AG09309 (cell line): ENCODE results near the gene B2M.
"Not testable (repeated sequence)": the region's sequence is repeated elsewhere in the genome, so short reads cannot be mapped to it uniquely, and the experiment has no call there.

Experiments used
- DNase-seq: peaks from one replicate; pipeline ENCODE4 v3.0.0-alpha.2; 2010; ENCODE audit warnings: low read depth
- H3K4me3 ChIP-seq: 2 replicates; pipeline ENCODE4 v1.5.1; 2011; ENCODE audit warnings: mild to moderate bottlenecking, low read depth, low read length, moderate library complexity; ENCODE audit not compliant: control insufficient read depth
- CTCF ChIP-seq: IDR thresholded peaks from 2 replicates; pipeline ENCODE4 v1.5.1; 2011; ENCODE audit warnings: mild to moderate bottlenecking, low read depth, low read length, inconsistent platforms; ENCODE audit not compliant: insufficient read depth, control insufficient read depth; ENCODE audit errors: missing control alignments

Gene B2M

GRCh38 chr15:44718180-44718926 lies 7.0 kb downstream of the B2M start:
- no peak for DNase-seq
- TF ChIP-seq CTCF = no peak
- no peak overlapping the region for H3K4me3 ChIP-seq

GRCh38 chr15:44718927-44719292 lies 7.6 kb downstream of the B2M start:
- no peak for TF ChIP-seq CTCF
- H3K4me3 ChIP-seq = no peak overlapping the region
- no peak for DNase-seq

- no peak for DNase-seq
- no peak overlapping the region for H3K4me3 ChIP-seq
- no peak for TF ChIP-seq CTCF
Observed at GRCh38 chr15:44719293-44719999, 8.1 kb downstream of the B2M start.

GRCh38 chr15:44720000-44720435 lies 8.7 kb downstream of the B2M start:
- not testable (repeated sequence) for H3K4me3 ChIP-seq, DNase-seq

- no peak overlapping the region for H3K4me3 ChIP-seq
- no peak for TF ChIP-seq CTCF
- DNase-seq = no peak
Observed at GRCh38 chr15:44720460-44721176, 9.3 kb downstream of the B2M start.

- no peak overlapping the region for H3K4me3 ChIP-seq
- no peak for DNase-seq
- TF ChIP-seq CTCF = no peak
Observed at GRCh38 chr15:44722011-44722410, 10.7 kb downstream of the B2M start.

- no peak for TF ChIP-seq CTCF
- H3K4me3 ChIP-seq = no peak overlapping the region
- DNase-seq = no peak
Observed at GRCh38 chr15:44726136-44726535, 14.8 kb downstream of the B2M start.
